B cell (primary cell): ENCODE data around the gene OSCAR. TPM values are rescaled to one million over a fixed set of nuclear protein-coding genes. Genes with fewer than 3 reads are reported as not detected.

Source experiments
- ATAC-seq: fragments of 200-7000 bp; cut with Tn5 transposase; one replicate; pipeline ENCODE4 v1.10.0; 2021; ENCODE audit warnings: low read depth, mild to moderate bottlenecking, moderate number of reproducible peaks, moderate library complexity
- CTCF ChIA-PET: fragments of 350-600 bp; sonication (Branson Sonifier 250); formaldehyde crosslinking; loops from one replicate; lab custom pipeline; 2021; ENCODE audit warnings: antibody characterized with exemption, inconsistent platforms; lab: Charles Lee
- POLR2A ChIA-PET: fragments of 350-600 bp; sonication (Branson Sonifier 250); formaldehyde crosslinking; loops from one replicate; lab custom pipeline; 2021; ENCODE audit warnings: antibody characterized with exemption; lab: Charles Lee
- DNase-seq: peaks from one replicate; pipeline ENCODE4 v3.0.0; 2013
- H2AFZ ChIP-seq: 2 replicates; pipeline ENCODE4 v1.6.1; 2012; ENCODE audit warnings: mild to moderate bottlenecking, low read depth, low read length; ENCODE audit not compliant: insufficient read depth, poor library complexity, severe bottlenecking
- H3K27ac ChIP-seq, 2 donors: 1 replicate in 1 of 2; 2 replicates in 1 of 2; pipeline ENCODE4 v1.5.1; 2012 to 2013; ENCODE audit warnings: low read length in 2 of 2, mild to moderate bottlenecking in 2 of 2, moderate library complexity in 1 of 2
- H3K27me3 ChIP-seq, 4 experiments: fragments of 200-600 bp in 1 of 4; sonication (generic) in 1 of 4; replicated peaks in 1 of 4; 1 replicate in 2 of 4; 2 replicates in 2 of 4; pipeline versions ENCODE4 v1.6.1 to v1.7.0; 2013 to 2016; ENCODE audit warnings: low read length in 3 of 4, mild to moderate bottlenecking in 2 of 4, mixed read lengths in 1 of 4, moderate library complexity in 1 of 4; ENCODE audit not compliant: insufficient read depth in 4 of 4, control insufficient read depth in 3 of 4; ENCODE audit errors: control extremely low read depth in 1 of 4
- H3K36me3 ChIP-seq, 2 experiments: replicated peaks in 1 of 2; 1 replicate in 1 of 2; 2 replicates in 1 of 2; pipeline versions ENCODE4 v1.6.1 to v1.7.1; 2013; ENCODE audit warnings: low read length in 1 of 2; ENCODE audit not compliant: insufficient read depth in 2 of 2, control insufficient read depth in 1 of 2; ENCODE audit errors: control extremely low read depth in 1 of 2, extremely low read depth in 1 of 2
- H3K4me1 ChIP-seq, 2 donors: fragments of 200-600 bp in 1 of 2; sonication (generic) in 1 of 2; 1 replicate in 1 of 2; 2 replicates in 1 of 2; pipeline versions ENCODE4 v1.5.1 to v1.6.1; 2013 to 2017; ENCODE audit warnings: low read length in 2 of 2; ENCODE audit not compliant: control insufficient read depth in 2 of 2, insufficient read depth in 2 of 2
- H3K4me2 ChIP-seq: replicated peaks from 2 replicates; pipeline ENCODE3; 2012; ENCODE audit warnings: mild to moderate bottlenecking, low read depth, low read length; ENCODE audit not compliant: poor library complexity, severe bottlenecking
- H3K4me3 ChIP-seq, 5 experiments: fragments of 200-600 bp in 1 of 5; sonication (generic) in 1 of 5; 1 replicate in 3 of 5; 2 replicates in 2 of 5; pipeline versions ENCODE4 v1.5.1 to v1.7.0; 2011 to 2016; ENCODE audit warnings: low read length in 4 of 5, mild to moderate bottlenecking in 4 of 5, low read depth in 2 of 5, control low read depth in 1 of 5, moderate library complexity in 1 of 5; ENCODE audit not compliant: insufficient read depth in 1 of 5; ENCODE audit errors: control extremely low read depth in 1 of 5, extremely low read depth in 1 of 5
- H3K79me2 ChIP-seq: fragments of 200-600 bp; sonication (generic); one replicate; pipeline ENCODE4 v1.6.0; 2016; ENCODE audit warnings: low read length; ENCODE audit not compliant: control insufficient read depth, insufficient read depth
- H3K9ac ChIP-seq: fragments of 200-600 bp; sonication (generic); 2 replicates; pipeline ENCODE4 v1.6.1; 2017; ENCODE audit warnings: mild to moderate bottlenecking, low read length, moderate library complexity
- H3K9me3 ChIP-seq, 3 donors: one replicate each; pipeline versions ENCODE4 v1.6.1 to v1.7.1; 2013; ENCODE audit warnings: low read length in 2 of 3; ENCODE audit not compliant: control insufficient read depth in 2 of 3, insufficient read depth in 1 of 3; ENCODE audit errors: control extremely low read depth in 1 of 3
- H4K20me1 ChIP-seq: 2 replicates; pipeline ENCODE4 v1.6.0; 2012; ENCODE audit warnings: mild to moderate bottlenecking, low read length; ENCODE audit not compliant: insufficient read depth, control insufficient read depth, poor library complexity, severe bottlenecking
- H3K27ac Mint-ChIP-seq: one replicate; pipeline ENCODE4 v1.8.0; 2021; ENCODE audit warnings: mixed read lengths
- H3K27me3 Mint-ChIP-seq: one replicate; pipeline ENCODE4 v1.8.0; 2021; ENCODE audit warnings: mixed read lengths
- H3K4me1 Mint-ChIP-seq: one replicate; pipeline ENCODE4 v1.8.0; 2021; ENCODE audit warnings: mixed read lengths
- H3K4me3 Mint-ChIP-seq: one replicate; pipeline ENCODE4 v1.8.0; 2021; ENCODE audit warnings: mixed read lengths
- H3K9me3 Mint-ChIP-seq: one replicate; pipeline ENCODE4 v1.8.0; 2022; ENCODE audit warnings: mixed read lengths; ENCODE audit not compliant: insufficient read depth
- CTCF ChIP-seq: fragments of 200-600 bp; IDR thresholded peaks from one replicate; pipeline ENCODE4 v1.8.0; 2022; ENCODE audit warnings: antibody characterized with exemption, mild to moderate bottlenecking
- EZH2 ChIP-seq: IDR thresholded peaks from 2 replicates; pipeline ENCODE4 v1.6.1; 2012; ENCODE audit warnings: borderline replicate concordance, low read depth, mild to moderate bottlenecking, moderate library complexity, low read length; ENCODE audit not compliant: insufficient read depth, poor library complexity, severe bottlenecking
- WGBS: methylation state at CpG from one replicate; pipeline ENCODE4 v1.1.5; 2013; ENCODE audit warnings: missing lambda C conversion rate; ENCODE audit not compliant: insufficient coverage; 5-methylcytosine and 5-hydroxymethylcytosine counted together
- intact Hi-C: fragments of 100-400 bp; cut with micrococcal nuclease; formaldehyde crosslinking; loops from one replicate; pipeline ENCODE4 v1.10.0; 2022
- polyA plus RNA-seq: library from polyadenylated mRNA; depleted of rRNA; stranded (reverse); fragments of >200 nt; gene quantifications from 2 replicates; pipeline ENCODE4 v1.2.3, GENCODE V29; 2012
- total RNA-seq, 2 donors: library from RNA; stranded (reverse); fragments of 120-200 nt in 1 of 2; gene quantifications; 1 replicate in 1 of 2; 2 replicates in 1 of 2; pipeline versions ENCODE4 v1.2.3 to v1.2.4, GENCODE V29; 2013 to 2022

The OSCAR gene
- total and polyA plus RNA-seq, 2 donors (not counting 1 experiment from before 2014, with no cell fraction given) = 1.7 TPM; not detected in 1

- H2AFZ ChIP-seq = peak overlapping the region; percentile 95
- H3K4me2 ChIP-seq = peak overlapping the region; percentile 79
- ChIA-PET CTCF (interaction anchor here (2.4 kb wide), 1 partner anchor 12 kb away, joined by 8 read pairs; the partner anchor contains the start of gene NDUFA3), POLR2A (interaction anchor here (1.0 to 2.3 kb wide), 7 partner anchors 12 to 334 kb away, joined by 3 to 25 read pairs (median 6); partner anchors contain the start of genes CNOT3, LENG1, LENG8 and NDUFA3)
- no peaks in the 10 kb centered on the region for H3K27me3 ChIP-seq
- H3K4me1 Mint-ChIP-seq = peaks cover 31% of the 10 kb centered on the region
- 2% methylated on average over 28 of the region's 28 CpGs for WGBS
- peak overlapping the region; percentile 77 for H3K9ac ChIP-seq
- H4K20me1 ChIP-seq = peaks cover 27% of the 10 kb centered on the region
- peak overlapping the region; percentile 89 for H3K4me3 Mint-ChIP-seq
- intact Hi-C loops = loop anchor here (1.0 to 10.0 kb wide), 7 partner anchors 12 to 1000 kb away; partner anchors contain the start of genes CNOT3, LENG1, MYADM and NDUFA3
- H3K27ac ChIP-seq = peak overlapping the region in 1 of 2 donors; percentile 78
- H3K36me3 ChIP-seq = peaks cover 2 to 27% of the 10 kb centered on the region in 2 experiments
- TF ChIP-seq EZH2 (no peak), CTCF (no peak)
- H3K4me3 ChIP-seq = peak overlapping the region; percentile 71 to 86 (median 81)
- H3K9me3 Mint-ChIP-seq = no peaks in the 10 kb centered on the region
- H3K27ac Mint-ChIP-seq = peak overlapping the region; percentile 87
- no peaks in the 10 kb centered on the region for H3K9me3 ChIP-seq
- peaks cover 14 to 25% of the 10 kb centered on the region in 2 donors for H3K4me1 ChIP-seq
- DNase-seq (no peak), ATAC-seq (no peak)
- no peaks in the 10 kb centered on the region for H3K27me3 Mint-ChIP-seq
- peaks cover 51% of the 10 kb centered on the region for H3K79me2 ChIP-seq
Observed at GRCh38 chr19:54114340-54115108, 13.9 kb upstream of the OSCAR start.

- intact Hi-C loops = loop anchor here (10.0 kb wide), 1 partner anchor 1005 kb away; the partner anchor contains the start of gene PPP1R12C
- 33% methylated on average over 1 of the region's 6 CpGs for WGBS
Observed at GRCh38 chr19:54109651-54110050, 9.0 kb upstream of the OSCAR start.

More at GRCh38 chr19:54109651-54110050, 9.0 kb upstream of the OSCAR start:
- ATAC-seq = no peak
- ChIA-PET POLR2A (interaction anchor here (0.7 kb wide), 1 partner anchor 12 kb away, joined by 4 read pairs; no protein-coding TSS in a partner anchor), CTCF (no interaction called here)
- no peak overlapping the region for H3K9ac ChIP-seq
- peaks cover 6 to 9% of the 10 kb centered on the region in 2 donors for H3K4me1 ChIP-seq
- no peak for DNase-seq
- Mint-ChIP-seq H3K9me3 (no peaks in the 10 kb centered on the region), H3K27me3 (no peaks in the 10 kb centered on the region), H3K27ac (no peak overlapping the region), H3K4me1 (peaks cover 16% of the 10 kb centered on the region), H3K4me3 (no peak overlapping the region)
- H3K27me3 ChIP-seq = no peaks in the 10 kb centered on the region
- H4K20me1 ChIP-seq = peaks cover 12% of the 10 kb centered on the region
- H3K79me2 ChIP-seq = peaks cover 45% of the 10 kb centered on the region
- H3K9me3 ChIP-seq = no peaks in the 10 kb centered on the region
- no peak overlapping the region for H3K27ac ChIP-seq
- peaks cover 2 to 37% of the 10 kb centered on the region in 2 experiments for H3K36me3 ChIP-seq
- no peak overlapping the region for H3K4me3 ChIP-seq
- H3K4me2 ChIP-seq = no peak overlapping the region
- TF ChIP-seq EZH2 (no peak), CTCF (no peak)
- no peak overlapping the region for H2AFZ ChIP-seq
